Measurements from ENCODE around the gene BMPER.

BMPER gene

GRCh38 chr7:34016876-34017275, 111.5 kb downstream of the BMPER start:
- in situ Hi-C loops (cut with MboI; ENCODE audit: low sequenced_read_pairs) = no loop called here

GRCh38 chr7:34019301-34019790, 114.0 kb downstream of the BMPER start:
- in situ Hi-C loops (cut with MboI; ENCODE audit: low sequenced_read_pairs) = no loop called here

GRCh38 chr7:34022626-34023025, 117.3 kb downstream of the BMPER start:
- in situ Hi-C loops (cut with MboI; ENCODE audit: low sequenced_read_pairs) = no loop called here

GRCh38 chr7:34025600-34025999, 120.3 kb downstream of the BMPER start:
- in situ Hi-C loops (cut with MboI; ENCODE audit: low sequenced_read_pairs) = no loop called here

GRCh38 chr7:34026481-34027190, 121.3 kb downstream of the BMPER start:
- in situ Hi-C loops (cut with MboI; ENCODE audit: low sequenced_read_pairs) = no loop called here

- in situ Hi-C loops (cut with MboI; ENCODE audit: low sequenced_read_pairs) = no loop called here
Observed at GRCh38 chr7:34031156-34031555, 125.8 kb downstream of the BMPER start.

GRCh38 chr7:34034728-34035127, 129.4 kb downstream of the BMPER start:
- in situ Hi-C loops (cut with MboI; ENCODE audit: low sequenced_read_pairs) = no loop called here

- in situ Hi-C loops (cut with MboI; ENCODE audit: low sequenced_read_pairs) = no loop called here
Observed at GRCh38 chr7:34036051-34036920, 130.9 kb downstream of the BMPER start.

- in situ Hi-C loops (cut with MboI; ENCODE audit: low sequenced_read_pairs) = no loop called here
Observed at GRCh38 chr7:34036972-34037792, 131.8 kb downstream of the BMPER start.

GRCh38 chr7:34038816-34039470, 133.6 kb downstream of the BMPER start:
- in situ Hi-C loops (cut with MboI; ENCODE audit: low sequenced_read_pairs) = no loop called here

GRCh38 chr7:34041707-34042106, 136.4 kb downstream of the BMPER start:
- in situ Hi-C loops (cut with MboI; ENCODE audit: low sequenced_read_pairs) = no loop called here

- in situ Hi-C loops (cut with MboI; ENCODE audit: low sequenced_read_pairs) = no loop called here
Observed at GRCh38 chr7:34042406-34042805, 137.1 kb downstream of the BMPER start.

- in situ Hi-C loops (cut with MboI; ENCODE audit: low sequenced_read_pairs) = no loop called here
Observed at GRCh38 chr7:34043461-34044305, 138.3 kb downstream of the BMPER start.

GRCh38 chr7:34044306-34044643, 138.9 kb downstream of the BMPER start:
- in situ Hi-C loops (cut with MboI; ENCODE audit: low sequenced_read_pairs) = no loop called here

- in situ Hi-C loops (cut with MboI; ENCODE audit: low sequenced_read_pairs) = no loop called here
Observed at GRCh38 chr7:34044734-34045353, 139.5 kb downstream of the BMPER start.

- in situ Hi-C loops (cut with MboI; ENCODE audit: low sequenced_read_pairs) = no loop called here
Observed at GRCh38 chr7:34048445-34048844, 143.1 kb downstream of the BMPER start.

GRCh38 chr7:34054075-34054474, 148.7 kb downstream of the BMPER start:
- in situ Hi-C loops (cut with MboI; ENCODE audit: low sequenced_read_pairs) = no loop called here

- in situ Hi-C loops (cut with MboI; ENCODE audit: low sequenced_read_pairs) = no loop called here
Observed at GRCh38 chr7:34057136-34057535, 151.8 kb downstream of the BMPER start.

- in situ Hi-C loops (cut with MboI; ENCODE audit: low sequenced_read_pairs) = no loop called here
Observed at GRCh38 chr7:34057956-34058355, 152.6 kb downstream of the BMPER start.

GRCh38 chr7:34058801-34059135, 153.4 kb downstream of the BMPER start:
- in situ Hi-C loops (cut with MboI; ENCODE audit: low sequenced_read_pairs) = no loop called here

All from HL-60/S4 (cell line).